OCI-LY3 (cell line): ENCODE results near the gene SLC38A10.

Experiments
- H2AFZ ChIP-seq: fragments of 200-600, 300-600 bp; shearing (Covaris generic); 2 replicates; pipeline ENCODE4 v1.6.0; 2014; ENCODE audit warnings: antibody characterized with exemption, low read depth, low read length
- H3K27ac ChIP-seq: fragments of 200-600, 300-600 bp; sonication (generic); 2 replicates; pipeline ENCODE4 v1.5.1; 2014; ENCODE audit warnings: mild to moderate bottlenecking, low read length, moderate library complexity, mixed read lengths
- H3K27me3 ChIP-seq: fragments of 200-600, 300-600 bp; sonication (generic); 2 replicates; pipeline ENCODE4 v1.6.1; 2014; ENCODE audit warnings: low read depth, low read length, mixed read lengths
- H3K36me3 ChIP-seq: fragments of 200-600, 300-600 bp; sonication (generic); replicated peaks from 2 replicates; pipeline ENCODE3; 2014; ENCODE audit warnings: low read depth, low read length, mixed read lengths
- H3K4me1 ChIP-seq: fragments of 300-600, 200-600 bp; sonication (generic); 2 replicates; pipeline ENCODE4 v1.6.1; 2014; ENCODE audit warnings: low read length, mixed read lengths
- H3K4me2 ChIP-seq: fragments of 200-600, 300-600 bp; sonication (generic); 2 replicates; pipeline ENCODE4 v1.6.1; 2014; ENCODE audit warnings: low read length, mixed read lengths
- H3K4me3 ChIP-seq: fragments of 300-600, 200-600 bp; sonication (generic); 2 replicates; pipeline ENCODE4 v1.5.1; 2014; ENCODE audit warnings: antibody characterized with exemption, mild to moderate bottlenecking, low read length, moderate library complexity
- H3K79me2 ChIP-seq: fragments of 300-600, 200-600 bp; shearing (Covaris generic); 2 replicates; pipeline ENCODE4 v1.6.1; 2014; ENCODE audit warnings: mild to moderate bottlenecking, low read length, mixed read lengths
- H3K9ac ChIP-seq: fragments of 300-600, 200-600 bp; shearing (Covaris generic); 2 replicates; pipeline ENCODE4 v1.6.0; 2014; ENCODE audit warnings: mild to moderate bottlenecking, low read length, moderate library complexity
- H3K9me3 ChIP-seq: fragments of 200-600, 300-600 bp; shearing (Covaris generic); 2 replicates; pipeline ENCODE4 v1.6.1; 2014; ENCODE audit warnings: low read length, mixed read lengths; ENCODE audit not compliant: insufficient read depth
- H4K20me1 ChIP-seq: fragments of 200-600, 300-600 bp; sonication (generic); 2 replicates; pipeline ENCODE4 v1.6.1; 2016; ENCODE audit warnings: low read length, mixed read lengths; ENCODE audit not compliant: insufficient read depth
- CTCF ChIP-seq: fragments of 200-600, 300-600 bp; sonication (generic); IDR thresholded peaks from 2 replicates; pipeline ENCODE4 v1.5.1; 2014; ENCODE audit warnings: antibody characterized with exemption, low read length, low read depth
- EZH2phosphoT487 ChIP-seq: fragments of 200-600 bp; shearing (Covaris generic); IDR thresholded peaks from 2 replicates; pipeline ENCODE4 v1.6.1; 2018; ENCODE audit warnings: antibody characterized with exemption, mixed run types, low read depth

The SLC38A10 gene

GRCh38 chr17:81306491-81306890 lies 11.4 kb upstream of the SLC38A10 start:
- no peak for TF ChIP-seq CTCF
- no peak for TF ChIP-seq EZH2phosphoT487
- H3K9me3 ChIP-seq = no peaks in the 10 kb centered on the region
- no peaks in the 10 kb centered on the region for H3K4me1 ChIP-seq
- H3K27me3 ChIP-seq = no peaks in the 10 kb centered on the region
- no peaks in the 10 kb centered on the region for H3K36me3 ChIP-seq
- H3K9ac ChIP-seq = no peak overlapping the region
- no peaks in the 10 kb centered on the region for H3K79me2 ChIP-seq
- H2AFZ ChIP-seq = no peak overlapping the region
- H4K20me1 ChIP-seq = no peaks in the 10 kb centered on the region
- H3K4me2 ChIP-seq = no peak overlapping the region
- H3K27ac ChIP-seq = no peak overlapping the region
- H3K4me3 ChIP-seq = no peak overlapping the region

- Histone ChIP-seq H3K9me3 (no peaks in the 10 kb centered on the region), H3K27me3 (no peaks in the 10 kb centered on the region), H4K20me1 (no peaks in the 10 kb centered on the region), H3K4me2 (no peak overlapping the region), H3K4me1 (no peaks in the 10 kb centered on the region), H3K9ac (no peak overlapping the region), H3K27ac (no peak overlapping the region), H3K79me2 (no peaks in the 10 kb centered on the region), H3K36me3 (no peaks in the 10 kb centered on the region), H2AFZ (no peak overlapping the region), H3K4me3 (no peak overlapping the region)
- TF ChIP-seq CTCF (no peak), EZH2phosphoT487 (no peak)
Measured at GRCh38 chr17:81305051-81305630, 10.0 kb upstream of the SLC38A10 start.

- H3K4me2 ChIP-seq = no peak overlapping the region
- no peak for TF ChIP-seq EZH2phosphoT487
- no peak for TF ChIP-seq CTCF
Measured at GRCh38 chr17:81304196-81305015, 9.3 kb upstream of the SLC38A10 start.

GRCh38 chr17:81303385-81303784 lies 8.3 kb upstream of the SLC38A10 start:
- Histone ChIP-seq H3K4me3 (no peak overlapping the region), H3K4me2 (no peak overlapping the region), H3K27ac (no peak overlapping the region), H3K9me3 (no peaks in the 10 kb centered on the region), H2AFZ (no peak overlapping the region), H3K4me1 (no peaks in the 10 kb centered on the region), H4K20me1 (no peaks in the 10 kb centered on the region; the same call in 1 of the 2 replicates), H3K36me3 (no peaks in the 10 kb centered on the region), H3K27me3 (no peaks in the 10 kb centered on the region), H3K9ac (no peak overlapping the region), H3K79me2 (no peaks in the 10 kb centered on the region)
- TF ChIP-seq CTCF (no peak), EZH2phosphoT487 (no peak)

More at GRCh38 chr17:81304196-81305015, 9.3 kb upstream of the SLC38A10 start:
- Histone ChIP-seq H3K9ac (no peak overlapping the region), H4K20me1 (no peaks in the 10 kb centered on the region), H2AFZ (no peak overlapping the region), H3K36me3 (no peaks in the 10 kb centered on the region), H3K79me2 (no peaks in the 10 kb centered on the region), H3K4me3 (no peak overlapping the region), H3K27me3 (no peaks in the 10 kb centered on the region), H3K27ac (no peak overlapping the region), H3K9me3 (no peaks in the 10 kb centered on the region), H3K4me1 (no peaks in the 10 kb centered on the region)
